GM18498 (cell line): ENCODE data around the gene UNC5C.

Source experiments
- ATAC-seq: cut with Tn5 transposase; IDR thresholded peaks from one replicate; pipeline ENCODE4 v1.9.1; 2021; ENCODE audit warnings: mild to moderate bottlenecking, moderate library complexity; ENCODE audit not compliant: unreplicated experiment

The UNC5C gene

DNA sequence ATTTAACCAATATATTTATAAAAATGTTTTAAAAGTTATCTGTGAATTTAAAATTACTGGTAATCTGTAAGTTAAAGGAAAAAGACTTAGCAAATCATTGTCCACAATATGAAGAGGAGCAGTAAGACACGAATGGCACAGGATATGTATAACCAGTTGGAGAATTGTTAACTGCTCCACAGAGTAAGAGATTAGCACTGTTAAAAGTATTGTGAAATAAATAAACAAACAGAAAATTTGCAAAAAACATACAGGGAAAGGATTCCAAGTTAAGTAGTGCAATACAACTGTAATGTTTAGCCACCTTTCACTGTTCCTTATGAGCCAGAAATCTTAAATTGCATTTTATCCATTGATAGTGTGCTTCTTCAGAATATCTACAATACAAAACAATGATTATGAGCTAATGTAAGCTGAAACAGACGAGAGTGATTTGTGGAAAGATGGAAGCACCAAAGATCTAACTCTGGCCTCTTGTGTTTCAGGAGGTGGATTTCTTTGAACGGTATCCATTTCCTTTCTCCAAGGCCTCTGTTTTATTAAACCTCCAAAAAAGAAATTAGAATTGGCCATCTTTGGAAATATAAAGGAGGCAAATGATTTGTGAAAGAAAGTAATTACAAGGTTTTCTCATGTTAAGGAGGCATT, 188.4 kb downstream of the UNC5C start:
- ATAC-seq: no peak

DNA sequence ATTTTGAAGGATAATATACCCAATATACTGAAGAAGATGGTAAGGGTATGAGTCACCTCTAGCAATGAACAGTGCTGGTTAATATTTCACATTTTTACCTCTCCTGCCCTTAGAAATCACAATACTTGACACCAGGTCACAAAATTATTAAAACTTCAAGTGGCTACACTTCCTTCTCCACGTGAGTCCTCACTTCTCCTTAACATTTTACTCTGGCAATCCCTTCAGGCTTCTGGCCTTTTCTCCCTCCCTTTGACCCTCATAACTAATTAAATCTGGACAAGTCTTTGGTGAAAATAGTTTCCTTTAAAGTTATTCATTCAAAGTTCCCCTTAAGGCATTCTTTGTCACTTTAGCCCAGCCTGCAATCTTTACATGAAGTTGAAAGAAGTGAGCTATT, 190.4 kb downstream of the UNC5C start:
- ATAC-seq: no peak

DNA sequence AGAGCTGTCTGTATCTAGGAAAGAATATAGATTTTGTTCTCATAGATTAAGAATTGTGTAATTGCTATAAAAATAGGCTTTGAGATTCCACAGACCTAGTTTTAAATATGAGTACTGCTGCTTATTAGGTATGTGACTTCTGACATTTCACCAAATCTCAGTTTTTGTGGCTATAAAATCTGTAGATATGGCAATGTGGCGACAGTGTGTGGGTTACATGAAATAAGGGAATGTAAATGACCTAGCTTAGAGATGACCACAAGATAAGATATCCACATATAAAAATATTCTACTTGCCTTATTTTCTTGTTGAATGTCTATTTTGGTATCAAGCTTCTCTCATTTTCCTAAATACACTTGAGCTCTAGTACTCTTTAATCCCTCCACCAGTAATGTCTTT, 193.8 kb downstream of the UNC5C start:
- ATAC-seq: no peak

DNA sequence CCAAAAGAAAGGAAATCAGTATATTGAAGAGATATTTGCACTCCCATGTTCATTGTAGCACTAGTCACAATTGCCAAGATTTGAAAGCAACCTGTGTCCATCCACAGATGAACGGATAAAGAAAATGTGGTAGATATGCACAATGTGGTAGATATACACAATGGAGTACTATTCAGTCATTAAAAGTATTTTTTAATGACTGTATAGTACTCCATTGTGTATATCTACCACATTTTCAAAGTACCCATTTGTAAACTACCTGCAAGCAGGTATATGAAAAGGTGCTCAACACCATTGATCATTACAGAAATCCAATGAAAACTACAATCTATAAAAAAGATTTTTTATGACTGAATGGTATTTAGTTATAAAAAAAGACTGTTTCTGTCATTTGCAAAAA, 200.4 kb downstream of the UNC5C start:
- no peak for ATAC-seq

DNA sequence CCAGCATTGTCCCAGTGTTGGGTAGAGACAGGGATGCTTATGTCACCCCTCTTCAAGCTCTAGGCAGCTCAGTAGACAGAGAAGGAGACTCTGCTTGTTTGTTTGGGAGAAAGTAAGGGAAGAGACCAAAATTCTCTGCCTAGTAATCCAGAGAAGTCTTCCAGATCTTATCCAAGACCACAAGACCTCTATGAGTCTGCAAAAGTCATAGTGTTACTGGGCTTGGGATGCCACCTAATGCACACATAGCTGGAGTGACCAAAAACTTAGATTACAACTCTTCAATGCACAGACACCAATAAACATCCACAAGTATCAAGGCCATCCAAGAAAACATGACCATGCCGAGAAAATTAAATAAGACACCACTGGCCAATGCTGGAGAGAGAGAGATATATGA, 205.5 kb downstream of the UNC5C start:
- no peak for ATAC-seq

DNA sequence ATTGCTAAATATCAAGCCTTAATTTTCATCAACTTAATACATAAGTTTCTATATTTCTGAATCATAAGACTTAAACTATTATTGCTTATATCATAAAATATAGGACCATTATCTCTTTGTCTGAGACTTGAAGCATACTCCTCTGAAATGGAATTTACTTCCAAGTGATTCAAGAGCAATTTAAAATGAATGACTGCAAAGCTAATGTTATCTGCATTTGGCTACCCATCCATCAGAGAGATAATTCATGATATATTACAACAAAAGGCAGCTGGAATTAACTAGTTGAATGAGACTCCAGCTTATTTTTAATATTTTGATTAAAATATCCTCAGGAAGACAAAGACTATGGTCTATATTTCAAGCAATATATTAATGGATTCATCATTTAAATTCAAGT, 208.6 kb downstream of the UNC5C start:
- no peak for ATAC-seq

DNA sequence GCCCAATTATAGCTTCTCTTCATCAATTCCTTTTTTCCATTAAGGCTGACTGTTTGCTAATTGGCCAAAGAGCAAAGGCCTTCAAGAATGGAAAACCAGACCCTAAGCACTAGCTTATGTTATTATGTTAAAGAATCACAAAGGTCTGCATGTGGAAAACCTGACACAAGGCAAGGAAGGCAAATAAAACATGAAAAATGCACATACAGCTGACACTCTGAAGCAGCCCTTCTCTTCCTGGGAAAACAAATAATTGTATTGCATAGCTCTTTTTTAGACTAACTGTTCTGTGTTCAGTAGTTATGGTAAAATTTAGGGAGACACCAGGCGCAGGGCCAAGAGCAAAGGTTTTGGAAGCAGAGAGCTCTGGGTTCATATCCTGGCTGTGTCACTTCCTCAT, 223.1 kb downstream of the UNC5C start:
- ATAC-seq: no peak

DNA sequence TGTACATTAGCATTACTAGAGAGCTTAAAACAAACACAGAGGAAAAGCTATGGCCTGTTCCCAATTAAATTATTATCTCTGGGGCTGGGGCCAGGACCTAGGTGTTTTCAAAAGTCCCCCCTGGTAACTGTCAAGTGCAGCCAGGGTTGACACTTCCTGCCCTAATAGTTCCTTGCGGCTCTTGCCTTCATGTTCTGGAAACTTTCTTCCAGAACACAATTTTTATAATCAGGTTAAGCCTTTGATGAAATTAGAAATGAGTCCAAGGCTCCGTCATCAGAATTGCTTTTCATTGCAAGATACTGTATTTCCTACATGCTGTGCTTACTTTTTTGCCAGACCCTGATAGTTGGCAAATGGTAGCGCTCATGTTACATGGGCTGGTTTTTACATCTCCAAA, 229.6 kb downstream of the UNC5C start:
- no peak for ATAC-seq

DNA sequence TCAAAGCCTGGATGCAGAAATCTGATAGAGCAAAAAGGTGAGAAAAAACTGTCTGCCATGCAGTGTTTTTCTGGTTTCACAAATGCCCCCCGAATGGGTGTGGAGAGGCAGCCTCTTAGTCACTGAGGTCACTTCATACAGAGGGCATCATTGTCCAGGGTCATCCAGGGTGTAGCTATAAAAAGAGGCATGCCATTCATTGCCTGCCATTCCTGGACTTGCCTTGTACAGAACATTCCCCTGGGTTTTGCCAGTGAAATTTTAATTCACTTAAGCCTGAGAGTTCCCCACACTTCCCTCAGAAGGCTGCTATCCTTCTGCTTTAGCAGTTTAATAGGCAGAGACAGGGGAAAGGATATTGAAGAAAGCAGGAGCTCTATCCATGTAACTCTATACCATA, 230.3 kb downstream of the UNC5C start:
- no peak for ATAC-seq

DNA sequence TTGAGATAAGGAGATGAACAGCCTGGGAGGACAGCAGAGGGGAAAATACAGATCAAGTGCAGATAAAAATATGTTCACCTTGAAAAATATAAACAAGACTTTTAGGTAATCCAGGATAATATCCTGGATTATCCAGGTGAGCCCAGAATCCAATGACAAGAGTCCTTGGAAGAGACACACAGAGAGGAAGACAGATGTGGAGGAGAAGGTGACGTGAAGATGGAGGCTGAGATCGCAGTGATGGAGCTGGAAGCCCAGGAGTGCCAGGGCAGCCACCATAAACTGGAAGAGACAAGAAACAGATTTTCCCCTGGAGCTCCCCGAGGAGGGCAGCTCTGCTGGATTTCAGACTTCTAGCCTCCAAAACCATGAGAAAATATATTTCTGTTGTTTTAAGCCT, 230.7 kb downstream of the UNC5C start:
- no peak for ATAC-seq

DNA sequence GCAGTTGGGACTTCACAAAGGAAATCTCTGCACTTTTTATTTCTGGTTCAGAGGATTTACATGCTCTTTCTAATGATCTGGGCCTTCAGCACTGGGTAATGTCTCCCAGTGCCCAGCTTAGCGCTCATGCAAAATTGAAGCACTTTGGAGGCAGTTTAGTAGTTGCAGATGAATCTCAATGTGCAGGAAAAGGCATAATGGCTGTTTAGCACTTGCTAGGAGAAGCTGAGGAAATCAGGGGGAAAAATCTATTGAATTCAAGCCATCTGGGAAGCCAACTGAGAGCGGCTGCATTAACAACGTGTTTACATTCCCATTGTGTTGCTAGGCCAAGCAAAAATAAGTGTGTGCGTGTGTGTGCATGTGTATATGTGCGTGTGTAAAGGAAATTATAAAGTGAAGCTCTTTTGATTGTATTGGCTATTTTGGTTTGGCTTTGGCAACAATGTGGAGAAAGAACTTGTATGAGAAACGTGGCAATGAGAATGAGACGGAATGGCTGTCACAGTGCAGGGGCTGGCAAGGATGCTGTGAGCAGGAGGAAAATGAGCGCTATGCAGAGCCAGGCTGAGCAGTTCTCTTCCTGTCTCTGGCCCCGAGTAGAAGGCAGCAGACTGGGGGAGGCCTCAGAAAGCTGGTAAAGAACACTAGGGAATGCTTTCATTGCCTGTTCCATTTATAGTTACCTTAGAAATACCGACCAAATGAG, 231.5 kb downstream of the UNC5C start:
- ATAC-seq: no peak

DNA sequence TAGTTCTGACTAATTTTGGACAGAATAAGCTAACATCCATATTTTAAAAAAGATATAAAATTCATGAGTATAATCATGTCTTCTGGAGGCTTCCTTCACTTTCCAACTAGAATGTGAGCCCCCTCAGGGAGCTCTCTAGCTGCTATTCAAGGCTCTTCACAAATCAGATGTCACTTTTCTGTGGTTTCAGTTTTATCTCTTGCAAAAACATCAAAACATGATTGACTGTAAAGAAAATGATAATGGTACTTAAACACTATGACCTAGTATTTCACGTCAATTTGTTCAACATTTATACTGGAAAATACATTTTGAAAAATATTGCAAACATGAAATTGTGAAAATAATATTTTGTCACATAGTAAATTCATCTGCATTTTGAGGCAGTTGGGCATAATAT, 234.2 kb downstream of the UNC5C start:
- no peak for ATAC-seq

DNA sequence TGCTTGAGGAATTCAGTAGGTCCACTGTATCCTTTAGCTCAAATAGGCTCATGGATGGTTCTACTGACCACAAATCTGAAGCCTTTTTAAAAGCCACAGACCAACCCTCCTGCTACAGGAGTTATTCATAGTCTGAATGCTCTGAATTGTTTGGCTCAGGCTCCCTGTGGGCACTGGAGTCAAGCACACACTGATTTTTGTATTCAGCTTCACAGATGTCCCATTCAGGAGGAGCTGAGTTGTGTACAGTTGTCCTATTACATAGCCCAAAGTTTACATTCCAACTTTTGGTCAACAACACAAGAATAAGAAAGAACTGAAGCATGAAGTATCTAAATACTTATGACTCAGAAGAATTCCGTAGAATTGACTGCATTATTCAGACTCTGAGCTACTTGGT, 243.9 kb downstream of the UNC5C start:
- ATAC-seq: no peak

DNA sequence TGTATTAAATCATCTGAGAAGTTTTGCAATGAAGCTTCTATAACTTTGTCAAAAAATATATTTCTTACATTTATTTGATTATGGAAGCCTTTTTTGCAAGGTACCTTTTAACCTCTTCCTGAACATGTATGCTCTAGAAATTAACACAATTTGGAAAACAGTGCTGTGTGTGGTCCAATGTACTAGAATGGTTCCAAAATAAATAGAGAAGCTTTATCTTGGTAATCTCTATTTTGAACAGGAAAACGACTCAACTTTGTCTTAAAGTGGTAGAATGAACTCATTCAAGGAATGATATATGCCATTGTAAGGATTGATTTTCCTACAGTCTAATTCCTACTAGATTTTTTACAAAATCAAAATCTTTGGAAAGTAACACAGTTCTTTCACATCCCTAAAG, 248.5 kb downstream of the UNC5C start:
- ATAC-seq: no peak

DNA sequence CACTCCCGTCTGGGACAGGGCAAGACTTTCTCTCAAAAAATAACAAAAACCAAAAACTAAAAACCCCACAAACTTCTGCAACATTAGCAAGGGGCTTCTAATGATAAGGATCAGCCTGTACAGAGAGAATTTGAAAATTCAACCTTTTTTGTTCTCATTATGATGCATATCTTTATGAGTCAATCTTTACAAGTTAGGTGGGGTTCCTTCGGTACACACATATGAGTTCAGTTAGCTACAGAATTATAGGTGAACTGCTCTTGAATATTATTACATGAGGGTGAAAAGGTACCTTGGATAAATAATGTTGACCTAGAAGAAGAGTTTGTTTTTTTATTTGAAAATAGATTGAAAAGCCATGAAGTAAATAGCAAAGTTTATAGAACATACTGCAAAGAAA, 252.7 kb downstream of the UNC5C start:
- no peak for ATAC-seq

DNA sequence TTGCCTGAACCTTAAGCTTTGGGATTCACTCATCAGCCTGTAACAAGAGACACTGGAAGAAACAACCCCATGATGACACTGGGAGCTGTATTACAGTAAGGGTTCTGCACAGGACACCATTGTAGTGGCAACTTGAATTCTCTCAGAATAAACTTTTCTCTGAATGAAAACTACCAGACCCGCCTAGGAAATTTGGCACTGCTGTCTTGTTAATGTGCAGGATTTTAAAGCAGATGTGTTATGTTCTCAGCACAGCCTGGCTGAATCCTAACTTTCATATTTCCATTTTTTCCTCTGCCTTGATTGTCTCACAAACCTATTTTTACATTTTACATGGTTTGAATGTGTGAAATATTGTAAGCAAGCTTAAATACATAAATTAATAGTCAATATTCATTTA, 253.6 kb downstream of the UNC5C start:
- ATAC-seq: no peak

DNA sequence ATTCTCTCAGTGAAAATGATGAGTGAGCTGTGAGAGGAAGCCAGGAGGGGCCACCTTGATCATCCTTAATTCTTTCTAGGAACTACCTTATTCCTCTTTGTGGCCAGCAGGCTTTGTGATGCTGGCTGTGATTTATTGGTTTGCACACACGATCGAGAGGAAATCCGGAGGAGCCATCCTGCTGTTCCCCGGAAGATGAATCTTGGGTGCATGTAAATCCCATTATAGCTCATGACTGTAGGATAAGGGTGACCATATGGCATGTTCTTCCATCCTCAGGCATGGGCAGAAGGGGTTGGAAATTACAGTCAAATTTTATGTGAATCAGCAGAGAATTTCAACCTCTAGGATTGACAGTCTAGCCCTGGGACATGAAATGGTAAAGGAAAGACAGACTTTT, 254.5 kb downstream of the UNC5C start:
- ATAC-seq: no peak

DNA sequence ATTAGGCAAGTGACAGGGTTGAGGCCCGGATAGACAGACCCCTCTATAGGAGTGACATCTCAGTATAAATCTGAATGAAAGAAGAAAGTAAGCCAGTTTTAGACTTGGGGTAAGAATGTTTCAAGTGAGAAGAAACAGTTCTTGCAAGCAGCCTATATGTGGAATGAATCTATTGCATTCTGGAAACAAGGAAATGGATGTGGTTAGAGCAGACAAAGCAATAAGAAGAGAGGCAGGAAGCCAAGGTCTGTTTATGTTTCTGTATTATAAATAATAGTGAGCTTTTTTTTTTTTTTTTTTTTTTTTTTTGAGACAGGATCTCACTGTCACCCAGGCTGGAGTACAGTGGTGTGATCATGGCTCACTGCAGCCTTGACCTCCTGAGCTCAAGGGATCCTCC, 255.8 kb downstream of the UNC5C start:
- ATAC-seq: no peak

DNA sequence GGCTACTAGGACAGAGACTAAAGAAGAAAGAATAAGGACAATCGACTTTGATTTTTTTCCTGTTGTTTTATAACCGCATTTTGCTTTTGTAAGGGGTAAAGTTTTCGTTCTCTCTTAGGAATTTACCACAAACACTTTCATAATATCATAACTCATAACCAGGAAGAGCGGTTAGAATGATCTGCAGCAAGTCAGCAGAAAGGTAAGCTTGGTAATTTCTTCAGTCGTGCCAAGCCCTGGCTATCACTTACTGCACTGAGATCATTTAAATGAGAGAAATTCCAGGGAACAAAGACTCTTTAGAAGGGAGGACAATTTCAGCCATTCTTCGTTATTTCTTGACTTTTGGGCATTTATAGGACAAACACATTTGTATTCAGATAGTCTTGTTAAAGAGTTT, 258.1 kb downstream of the UNC5C start:
- no peak for ATAC-seq

DNA sequence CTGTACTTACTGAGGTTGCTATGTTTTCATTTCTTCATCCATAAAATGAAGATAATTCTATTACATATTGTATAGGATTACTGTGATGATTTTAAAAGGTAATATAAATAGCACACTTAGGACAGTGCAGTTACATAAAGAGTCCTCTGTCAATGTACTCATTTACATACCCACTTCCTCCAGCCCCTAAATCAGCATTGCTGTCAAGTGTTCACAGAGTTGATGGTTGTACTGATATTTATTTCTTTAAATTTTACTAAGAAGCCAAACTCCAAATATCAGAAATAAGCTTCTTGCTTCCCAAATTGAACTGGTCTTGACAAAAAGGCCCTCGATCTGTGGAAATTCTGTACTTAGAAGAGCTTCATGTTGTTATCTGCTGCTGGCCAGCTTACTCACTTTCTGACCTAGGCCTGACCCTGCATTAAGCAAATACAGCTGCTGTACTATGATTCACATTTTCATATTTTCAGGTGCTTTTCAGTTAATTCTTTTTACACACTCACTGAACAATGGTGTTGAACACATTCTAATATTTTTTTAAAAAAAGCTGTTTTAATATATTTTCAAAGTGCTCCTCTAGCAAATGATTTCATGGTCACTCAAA, 259.6 kb downstream of the UNC5C start:
- ATAC-seq: peak; percentile 57

DNA sequence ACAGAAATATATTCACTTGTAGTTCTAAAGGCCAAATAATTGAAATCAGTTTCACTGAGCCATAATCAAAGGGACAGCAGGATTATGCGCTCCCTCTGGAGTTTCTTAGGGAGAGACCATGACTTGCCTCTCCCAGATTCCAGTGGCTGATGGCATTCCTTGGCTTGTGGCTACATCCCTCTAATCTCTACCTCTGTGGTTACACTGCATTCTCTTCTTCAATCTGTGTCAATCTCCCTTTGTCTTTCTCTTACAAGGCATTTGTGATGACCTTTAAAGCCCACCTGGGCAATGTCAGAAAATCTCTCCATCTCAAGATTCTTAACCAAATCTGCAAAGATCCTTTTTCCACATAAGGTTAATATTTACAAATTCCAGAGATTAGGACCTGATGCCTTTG, 260.2 kb downstream of the UNC5C start:
- ATAC-seq: no peak

DNA sequence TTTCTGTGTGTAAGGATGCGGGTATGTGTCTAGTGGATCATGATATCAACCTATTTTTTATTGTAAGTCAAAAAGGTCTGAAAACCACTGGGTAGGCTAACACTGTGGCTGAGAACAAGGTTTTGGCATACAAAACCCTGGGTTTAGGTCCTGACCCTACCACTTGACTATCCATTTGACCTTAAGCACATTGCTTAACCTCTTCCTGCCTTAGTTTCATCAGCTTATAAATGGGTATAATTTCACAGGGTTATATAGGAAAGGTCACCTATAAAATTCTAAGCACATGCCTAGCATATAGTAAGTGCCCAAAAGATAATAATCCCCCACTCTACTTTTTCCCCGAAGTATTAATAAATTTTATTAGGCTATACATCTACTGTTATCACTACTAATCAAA, 263.0 kb downstream of the UNC5C start:
- ATAC-seq: no peak

DNA sequence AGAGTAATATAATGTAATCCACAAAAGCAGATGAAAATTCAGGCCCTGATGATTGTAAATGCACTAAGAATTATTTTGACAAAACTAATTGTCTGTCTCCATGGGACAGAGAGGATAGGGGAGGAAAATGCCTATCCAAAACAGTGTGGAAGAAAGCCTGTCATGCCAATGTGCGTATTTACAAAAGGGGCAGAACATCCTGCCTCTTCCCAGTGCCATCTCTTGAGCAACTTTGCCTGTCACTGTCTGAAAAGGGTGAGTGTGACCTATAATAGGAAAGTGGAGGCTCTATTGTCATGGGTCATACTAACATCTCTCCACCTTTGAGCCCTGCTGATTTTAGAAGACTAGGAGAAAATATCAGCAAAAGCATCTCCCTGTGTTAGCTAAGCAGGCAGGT, 264.1 kb downstream of the UNC5C start:
- no peak for ATAC-seq
